ENCODE data around the gene PIGZ. TPM values are rescaled to one million over a fixed set of nuclear protein-coding genes. Genes with fewer than 3 reads are reported as not detected.

Gene PIGZ
- total and polyA plus RNA-seq, 3 experiments from 2014 or later: 0.31 to 0.49 TPM; not detected in 1

Other genes starting within 250 kb of the PIGZ start
- 10 to 100 TPM; 81.2 to 85.4 TPM for gene PAK2, start 229.0 kb downstream of the PIGZ start, total RNA-seq
- 38.0 TPM for gene PAK2, start 229.0 kb downstream of the PIGZ start, polyA plus RNA-seq
- gene SENP5, start 100.9 kb downstream of the PIGZ start, total RNA-seq: 10 to 100 TPM; 39.6 to 40.9 TPM
- 9.6 TPM for gene SENP5, start 100.9 kb downstream of the PIGZ start, polyA plus RNA-seq
- 100 to 1,000 TPM; 127 to 131 TPM for gene NCBP2, start 26.3 kb downstream of the PIGZ start, total RNA-seq
- gene NCBP2, start 26.3 kb downstream of the PIGZ start, polyA plus RNA-seq: 70.7 TPM
- 1 to 10 TPM; 2.2 to 3.0 TPM for gene MELTF, start 61.0 kb upstream of the PIGZ start, total RNA-seq
- gene MELTF, start 61.0 kb upstream of the PIGZ start, polyA plus RNA-seq: 0.36 TPM

Measured in CD8-positive, alpha-beta memory T cell (primary cell).